Measurements from ENCODE around the gene ACAD10. TPM values are rescaled to one million over a fixed set of nuclear protein-coding genes. Genes with fewer than 3 reads are reported as not detected.
A peak's percentile ranks its signal among the peaks of the same experiment; 100 is the strongest.

ACAD10 gene
- polyA plus RNA-seq, 4 donors = 31.1 to 53.8 (median 42.5) TPM

DNA sequence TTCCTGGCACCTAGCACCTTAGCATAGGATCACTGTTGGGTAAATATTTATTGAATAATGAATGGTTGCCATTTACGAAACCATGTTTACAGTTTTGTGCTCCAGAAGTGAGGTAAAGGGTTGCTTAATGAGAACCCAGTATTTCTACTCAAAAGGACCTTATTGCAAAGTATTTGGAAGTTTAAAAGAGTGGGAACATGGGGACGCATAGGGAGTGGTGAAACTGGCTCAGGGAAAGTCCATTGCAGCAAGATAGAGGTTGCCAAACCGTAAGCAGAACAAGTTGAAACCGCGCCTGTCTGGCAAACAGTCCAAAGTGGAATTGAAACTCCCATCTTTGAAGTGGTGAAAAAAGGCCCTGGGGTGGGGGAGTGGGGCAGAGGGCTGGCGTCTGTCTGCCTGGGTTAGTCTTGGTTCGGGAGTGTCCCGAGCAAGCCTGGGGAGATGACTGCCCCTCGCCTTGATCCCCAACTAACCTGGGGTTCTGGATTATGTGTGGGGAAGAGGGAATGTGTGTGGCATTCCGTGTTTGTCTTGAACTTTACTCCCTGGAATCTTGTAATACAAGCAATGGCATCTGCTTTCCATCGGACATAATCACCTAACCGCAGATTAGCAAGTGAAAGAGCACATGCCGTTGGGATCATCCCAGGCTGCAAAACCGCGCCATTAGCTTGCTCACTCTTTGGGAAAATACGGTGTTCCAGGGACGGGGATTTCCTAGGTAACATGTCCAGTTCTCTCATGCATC lies 88.1 kb downstream of the ACAD10 start:
- no peak for DNase-seq (ENCODE audit: low read depth in 4 of 4, low spot score in 2 of 4)

DNA sequence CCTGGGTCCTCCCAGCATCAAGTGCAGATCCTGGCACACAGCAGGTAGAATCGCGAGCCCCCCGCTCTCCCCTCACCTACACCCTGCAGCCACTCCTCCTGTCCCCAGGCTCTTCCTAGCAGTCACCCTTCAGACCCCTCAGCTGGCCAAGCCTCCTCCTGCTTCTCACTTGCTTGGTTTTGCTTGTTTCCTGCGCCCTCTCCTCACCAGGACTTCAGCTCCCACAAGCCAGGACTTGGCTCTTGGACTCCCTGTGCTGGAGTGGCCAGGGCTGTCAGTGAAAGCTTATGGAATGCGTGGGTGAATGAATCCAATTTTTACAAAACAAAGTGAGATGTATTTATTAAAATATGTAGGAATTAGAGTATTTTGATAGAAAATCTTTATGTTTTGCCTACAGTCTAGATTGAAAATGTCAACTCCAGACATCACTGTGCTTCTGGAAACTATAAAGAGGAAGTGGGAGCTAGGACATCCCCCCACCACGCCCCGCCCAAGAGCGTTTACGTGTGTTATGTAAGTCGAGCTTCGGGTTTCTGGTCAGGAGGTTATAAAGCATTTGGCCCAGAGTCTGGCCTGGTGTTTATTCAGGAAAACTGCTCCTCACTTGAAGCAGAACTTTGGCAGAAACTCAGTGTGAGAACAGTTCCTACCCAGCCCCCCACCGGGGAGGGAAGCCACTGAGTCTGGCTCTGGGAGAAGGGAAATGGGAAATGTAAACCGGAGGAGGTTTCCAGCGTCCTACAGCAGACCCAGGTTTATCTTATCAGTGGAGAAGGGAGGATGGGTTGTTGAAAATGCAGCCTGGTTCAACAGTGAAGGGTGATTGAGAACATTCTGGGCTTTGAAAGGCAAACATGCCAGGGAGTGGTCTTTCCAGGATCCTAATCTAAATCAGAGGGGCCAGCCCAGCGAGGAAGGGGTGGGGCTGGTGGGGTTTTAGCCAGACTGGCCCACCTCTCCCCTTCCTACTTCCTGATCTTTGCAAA lies 89.6 kb downstream of the ACAD10 start:
- peak in 3 of 4 donors; percentile 79 to 86 (median 79) for DNase-seq (ENCODE audit: low read depth in 4 of 4, low spot score in 2 of 4)

DNA sequence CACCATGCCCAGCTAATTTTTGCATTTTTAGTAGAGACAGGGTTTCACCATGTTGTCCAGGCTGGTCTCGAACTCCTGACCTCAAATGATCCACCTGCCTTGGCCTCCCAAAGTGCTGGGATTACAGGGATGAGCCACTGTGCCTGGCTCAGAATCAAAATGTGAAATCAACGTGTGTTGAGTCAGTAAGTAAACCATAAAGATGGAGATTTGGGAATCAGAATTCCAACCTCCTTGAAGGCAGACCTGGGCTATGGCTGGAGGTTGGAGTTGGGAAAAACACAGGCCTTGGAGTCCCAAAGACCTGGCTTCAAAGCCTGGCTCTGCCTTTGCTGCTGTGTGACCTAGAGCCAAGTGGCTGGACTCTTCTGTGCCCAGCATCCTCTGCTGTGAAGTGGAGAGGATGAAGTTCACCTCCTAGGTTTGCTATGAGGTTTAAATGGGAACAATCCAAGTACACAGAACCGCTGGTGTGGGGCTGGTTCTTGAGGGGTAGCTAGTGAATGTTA lies 91.0 kb downstream of the ACAD10 start:
- no peak for DNase-seq (ENCODE audit: low read depth in 4 of 4, low spot score in 2 of 4)

DNA sequence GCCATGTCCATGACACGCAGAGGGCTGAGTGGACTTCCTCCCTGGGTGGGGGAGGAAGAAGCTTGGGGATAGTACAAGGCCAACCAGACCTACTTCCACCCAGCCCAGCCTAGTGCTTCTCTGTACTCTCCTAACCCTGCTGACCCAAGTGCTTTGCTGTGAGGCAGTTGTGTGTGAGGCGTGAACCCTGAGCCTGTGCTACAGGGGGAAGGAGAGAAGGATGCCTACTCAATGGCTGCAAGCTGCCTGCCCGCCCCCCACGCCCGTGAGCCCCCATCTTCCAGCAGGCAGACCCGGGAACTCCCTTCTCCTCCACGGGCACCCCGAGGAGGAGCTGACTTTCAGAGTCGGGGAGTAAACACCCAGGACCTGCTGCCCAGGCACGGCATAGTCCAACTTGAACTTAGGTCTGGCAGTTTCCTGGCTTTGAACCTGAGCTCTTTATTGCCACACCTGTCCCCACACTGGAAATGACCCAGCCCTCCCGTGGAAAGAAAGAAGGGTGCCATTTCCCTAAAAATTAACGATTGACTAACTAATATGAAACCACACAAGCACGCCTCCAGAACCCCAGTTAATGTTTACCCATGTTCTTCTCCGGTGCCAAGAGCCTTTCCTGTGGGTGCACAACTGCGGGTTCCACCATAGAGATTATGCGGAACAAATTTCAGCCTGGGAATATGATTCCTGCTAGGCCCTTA lies 91.6 kb downstream of the ACAD10 start:
- no peak for DNase-seq (ENCODE audit: low read depth in 4 of 4, low spot score in 2 of 4)

DNA sequence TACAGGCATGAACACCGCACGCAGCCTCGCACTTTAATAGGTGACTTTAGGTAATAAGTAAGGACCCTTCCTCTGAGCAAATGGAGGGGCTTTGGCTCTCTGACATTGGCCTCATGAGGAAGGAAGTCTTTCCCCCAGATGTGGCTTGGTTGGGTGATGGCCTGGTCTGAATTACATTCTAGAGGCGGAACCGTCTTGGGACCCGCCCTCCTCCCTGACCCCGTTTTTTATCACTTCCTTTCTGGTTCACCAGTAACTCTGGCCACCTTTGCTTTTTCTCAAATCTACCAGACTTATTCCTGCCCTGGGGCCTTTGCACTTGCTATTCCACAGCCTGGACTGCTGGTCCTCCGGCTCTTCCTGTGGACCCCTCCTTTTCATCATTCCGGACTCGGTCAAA lies 94.3 kb downstream of the ACAD10 start:
- no peak for DNase-seq (ENCODE audit: low read depth in 4 of 4, low spot score in 2 of 4)

DNA sequence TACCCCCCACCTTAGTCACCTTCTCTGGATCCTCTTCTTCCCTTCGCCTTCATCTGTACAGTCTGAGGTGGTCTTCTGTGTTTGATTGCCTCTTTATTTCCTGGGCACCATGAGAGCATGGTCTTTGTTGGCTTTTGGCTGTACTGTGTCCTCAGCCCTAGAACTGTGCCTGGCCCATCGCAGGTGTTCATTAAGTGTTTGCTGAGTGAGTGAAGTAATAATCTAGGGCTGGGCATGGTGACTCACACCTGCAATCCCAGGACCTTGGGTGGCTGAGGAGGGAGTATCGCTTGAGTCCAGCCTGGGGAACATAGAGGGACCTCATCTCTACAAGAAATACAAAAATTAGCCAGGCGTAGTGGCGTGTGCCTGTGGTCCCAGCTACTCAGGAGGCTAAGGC lies 94.8 kb downstream of the ACAD10 start:
- DNase-seq (ENCODE audit: low read depth in 4 of 4, low spot score in 2 of 4) = no peak

DNA sequence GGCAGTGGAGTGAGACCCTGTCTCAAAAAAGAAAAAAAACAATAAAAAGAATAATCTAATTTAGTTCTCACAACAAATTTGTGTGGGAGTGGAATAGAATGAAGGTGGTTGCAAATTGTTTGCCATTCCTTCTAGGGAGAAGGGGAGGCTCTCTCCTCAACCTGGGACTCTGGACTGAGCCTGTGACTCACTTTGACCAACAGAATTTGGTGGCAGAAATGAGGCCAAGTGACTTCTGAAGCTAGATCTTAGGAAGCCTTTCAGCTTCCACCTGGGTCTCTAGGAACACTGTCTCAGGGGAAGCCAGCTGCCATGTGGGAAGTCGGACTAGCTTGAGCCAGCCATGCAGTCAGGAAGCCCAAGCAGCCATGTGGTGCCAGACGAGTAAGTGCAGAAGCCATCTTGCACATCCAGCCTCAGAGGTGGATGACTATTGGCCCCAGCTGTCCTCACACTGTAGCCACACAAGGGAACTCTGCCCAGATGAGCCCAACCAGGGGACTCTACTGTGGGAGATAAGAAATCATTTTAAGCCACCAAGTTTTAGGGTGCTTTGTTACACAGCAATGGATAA lies 95.3 kb downstream of the ACAD10 start:
- no peak for DNase-seq (ENCODE audit: low read depth in 4 of 4, low spot score in 2 of 4)

DNA sequence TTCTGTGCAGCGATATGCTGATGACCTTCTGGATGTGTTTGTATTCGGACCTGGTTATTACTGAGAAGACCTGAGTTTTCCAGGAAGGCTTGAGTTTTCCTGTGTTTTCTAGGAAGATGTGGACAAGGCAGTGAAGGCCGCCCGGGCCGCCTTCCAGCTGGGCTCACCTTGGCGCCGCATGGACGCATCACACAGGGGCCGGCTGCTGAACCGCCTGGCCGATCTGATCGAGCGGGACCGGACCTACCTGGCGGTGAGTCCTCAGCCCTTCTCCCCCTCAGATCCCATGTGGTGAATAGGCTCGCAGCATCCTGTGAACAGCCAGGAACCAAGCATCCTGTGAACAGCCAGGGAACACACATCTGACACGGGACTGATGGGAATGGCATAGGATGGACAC lies 97.2 kb downstream of the ACAD10 start:
- DNase-seq (ENCODE audit: low read depth in 4 of 4, low spot score in 2 of 4) = no peak

DNA sequence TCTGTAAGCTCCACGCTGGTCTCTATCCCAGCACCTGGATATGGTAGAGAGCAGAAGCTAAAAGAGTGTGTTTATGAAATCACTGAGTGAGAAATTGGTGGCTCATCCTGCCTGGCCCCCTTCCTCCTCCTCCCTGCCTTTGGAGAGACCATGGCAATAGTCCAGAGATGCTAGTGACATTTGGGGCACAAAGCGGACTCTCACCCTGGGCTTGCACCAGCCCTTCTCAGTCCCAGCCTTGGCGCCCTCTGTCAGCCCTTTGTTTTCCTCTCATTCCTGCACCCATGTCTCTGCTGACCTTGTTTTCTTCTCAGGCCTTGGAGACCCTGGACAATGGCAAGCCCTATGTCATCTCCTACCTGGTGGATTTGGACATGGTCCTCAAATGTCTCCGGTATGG lies 99.1 kb downstream of the ACAD10 start:
- no peak for DNase-seq (ENCODE audit: low read depth in 4 of 4, low spot score in 2 of 4)

DNA sequence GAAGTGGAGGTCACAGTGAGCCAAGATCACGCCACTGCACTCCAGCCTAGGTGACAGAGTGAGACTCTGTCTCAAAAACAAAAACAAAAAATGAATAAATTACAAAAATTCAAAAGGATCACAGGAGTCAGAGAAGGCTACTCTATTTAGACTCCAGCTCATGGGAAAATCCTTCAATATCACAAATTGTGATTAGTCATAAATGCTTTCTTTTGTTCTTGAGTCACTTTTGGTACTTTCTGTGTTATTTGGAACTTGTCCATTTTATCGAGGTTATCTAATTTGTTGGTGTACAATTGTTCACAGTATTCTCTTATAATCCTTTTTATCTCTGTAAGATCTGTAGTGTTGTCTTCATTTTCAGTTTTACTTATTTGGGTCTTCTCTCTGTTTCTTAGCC lies 99.8 kb downstream of the ACAD10 start:
- no peak for DNase-seq (ENCODE audit: low read depth in 4 of 4, low spot score in 2 of 4)

DNA sequence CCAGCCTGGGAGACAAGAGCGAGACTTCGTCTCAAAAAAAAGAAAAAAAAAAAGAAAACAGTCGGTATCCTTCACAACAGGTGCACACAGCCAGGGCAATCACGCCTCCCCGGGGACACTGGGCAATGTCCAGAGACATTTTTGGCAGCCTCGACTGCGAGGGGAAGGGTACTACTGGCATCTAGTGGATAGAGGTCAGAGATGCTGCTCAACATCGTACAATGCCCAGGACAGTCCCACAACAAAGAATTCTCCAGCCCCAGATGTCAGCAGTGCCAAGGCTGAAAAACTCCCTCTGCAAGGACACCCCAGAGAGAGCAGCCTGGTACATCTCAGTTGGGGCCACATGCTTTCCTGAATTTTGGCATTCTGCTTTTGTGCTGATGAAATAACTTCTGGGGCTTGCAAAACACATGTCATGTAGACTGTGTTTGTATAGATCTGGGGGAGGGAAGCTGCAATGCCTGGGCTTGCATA lies 102.4 kb downstream of the ACAD10 start:
- DNase-seq (ENCODE audit: low read depth in 4 of 4, low spot score in 2 of 4) = no peak

DNA sequence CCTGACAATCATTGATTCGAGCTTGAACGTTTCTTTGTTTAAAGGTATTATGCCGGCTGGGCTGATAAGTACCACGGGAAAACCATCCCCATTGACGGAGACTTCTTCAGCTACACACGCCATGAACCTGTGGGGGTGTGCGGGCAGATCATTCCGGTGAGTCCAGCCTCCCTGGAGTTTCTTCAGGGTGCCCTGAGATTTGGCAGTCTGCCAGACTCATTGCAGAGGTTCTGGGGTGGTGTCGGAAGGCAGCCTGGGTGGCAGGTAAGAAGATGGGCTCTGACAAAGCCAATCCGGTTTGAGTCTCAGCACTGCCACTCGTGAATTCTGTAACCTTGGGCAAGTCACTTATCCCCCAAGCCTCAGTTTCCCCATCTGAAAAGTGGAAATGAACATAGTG lies 103.9 kb downstream of the ACAD10 start:
- DNase-seq (ENCODE audit: low read depth in 4 of 4, low spot score in 2 of 4) = no peak

DNA sequence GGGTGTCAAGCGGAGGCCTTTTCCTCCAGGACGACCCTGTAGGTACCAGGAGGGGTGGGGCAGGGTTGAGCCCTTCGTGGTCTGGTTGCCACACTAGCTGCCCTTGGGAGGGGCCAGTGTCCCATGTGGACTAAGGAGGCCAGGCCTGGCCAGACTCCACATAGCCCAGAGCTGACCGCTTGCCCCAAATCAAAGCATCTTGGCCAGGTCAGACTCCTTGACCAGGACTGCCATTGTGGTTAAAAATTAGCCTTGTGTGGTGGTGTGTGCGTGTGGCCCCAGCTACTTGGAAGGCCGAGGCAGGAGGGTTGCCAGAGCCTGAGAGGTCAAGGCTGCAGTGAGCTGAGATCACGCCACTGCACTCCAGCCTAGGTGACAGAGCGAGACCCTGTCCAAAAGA lies 105.7 kb downstream of the ACAD10 start:
- no peak for DNase-seq (ENCODE audit: low read depth in 4 of 4, low spot score in 2 of 4)

DNA sequence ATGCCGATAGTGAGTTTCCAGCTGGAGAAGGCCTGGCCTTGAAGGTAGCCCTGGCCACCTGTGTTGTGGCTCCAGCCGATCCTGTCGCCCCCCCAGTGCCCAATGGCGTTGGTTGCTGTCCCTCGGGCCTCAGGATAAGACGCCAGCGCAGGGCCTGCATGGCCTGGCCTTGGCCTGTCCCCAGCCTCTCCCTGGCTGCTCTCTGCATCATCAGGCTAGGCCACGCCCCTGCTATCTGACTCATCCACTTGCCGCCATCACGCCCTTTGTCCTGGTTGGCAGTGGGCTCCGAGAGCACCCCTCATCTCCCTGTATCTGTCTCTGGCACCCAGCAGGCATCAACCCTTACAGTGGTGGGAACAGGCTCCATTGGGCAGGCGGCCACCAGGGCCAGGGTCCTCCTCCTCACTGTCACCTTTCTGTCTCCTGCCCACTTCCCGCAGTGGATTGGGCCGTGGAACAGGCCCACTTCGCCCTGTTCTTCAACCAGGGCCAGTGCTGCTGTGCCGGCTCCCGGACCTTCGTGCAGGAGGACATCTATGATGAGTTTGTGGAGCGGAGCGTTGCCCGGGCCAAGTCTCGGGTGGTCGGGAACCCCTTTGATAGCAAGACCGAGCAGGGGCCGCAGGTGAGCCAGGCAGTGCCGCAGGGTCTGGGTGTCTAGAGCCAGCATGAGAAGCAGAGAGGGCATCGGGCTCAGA lies 106.5 kb downstream of the ACAD10 start:
- no peak for DNase-seq (ENCODE audit: low read depth in 4 of 4, low spot score in 2 of 4)

DNA sequence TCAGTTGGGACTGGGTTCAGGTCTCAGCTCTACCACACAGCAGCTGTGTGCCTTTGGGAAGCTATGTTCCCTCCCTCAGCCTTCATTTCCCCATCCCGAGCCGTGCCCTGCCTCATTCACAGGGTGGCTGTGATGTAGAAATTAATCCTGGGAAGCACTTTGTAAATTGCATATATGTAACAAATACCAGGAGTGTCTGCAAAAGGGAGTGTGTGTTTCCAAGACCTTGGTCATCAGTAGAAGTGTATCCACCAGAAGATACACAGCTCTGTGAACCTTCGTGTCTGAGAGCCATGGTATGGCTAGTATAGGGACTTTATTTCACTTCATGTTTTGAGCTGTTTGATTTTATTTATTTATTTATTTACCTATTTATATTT lies 107.0 kb downstream of the ACAD10 start:
- no peak for DNase-seq (ENCODE audit: low read depth in 4 of 4, low spot score in 2 of 4)

DNA sequence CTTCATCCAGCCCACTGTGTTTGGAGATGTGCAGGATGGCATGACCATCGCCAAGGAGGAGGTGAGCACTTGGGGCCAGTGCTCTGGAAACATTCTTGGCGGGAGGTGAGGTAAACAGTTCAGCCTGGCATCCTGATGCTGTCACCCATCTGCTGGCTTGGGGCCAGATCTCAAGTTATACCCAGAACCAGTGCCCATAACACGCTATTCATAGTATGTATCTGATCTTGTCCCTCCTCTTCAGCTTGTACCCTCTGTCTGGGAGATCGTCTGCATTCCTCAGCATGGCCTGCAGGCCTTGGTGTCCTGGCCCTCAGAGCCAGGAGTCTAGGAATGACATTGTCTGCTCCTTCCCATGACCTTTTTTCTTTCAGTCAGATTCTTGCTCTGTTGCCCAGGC lies 112.3 kb downstream of the ACAD10 start:
- no peak for DNase-seq (ENCODE audit: low read depth in 4 of 4, low spot score in 2 of 4)

DNA sequence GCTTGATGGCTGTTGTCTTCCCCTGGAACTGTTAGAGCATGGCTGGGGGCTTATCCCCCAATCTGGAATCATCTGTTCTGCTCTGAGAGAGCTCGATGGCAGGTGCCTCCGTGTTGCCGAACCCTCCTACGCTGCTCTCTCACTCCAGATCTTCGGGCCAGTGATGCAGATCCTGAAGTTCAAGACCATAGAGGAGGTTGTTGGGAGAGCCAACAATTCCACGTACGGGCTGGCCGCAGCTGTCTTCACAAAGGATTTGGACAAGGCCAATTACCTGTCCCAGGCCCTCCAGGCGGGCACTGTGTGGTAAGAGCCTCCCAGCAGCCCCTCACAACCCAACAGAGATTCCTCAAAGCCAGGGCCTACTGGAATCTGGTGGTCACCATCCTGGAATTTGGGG lies 113.9 kb downstream of the ACAD10 start:
- DNase-seq (ENCODE audit: low read depth in 4 of 4, low spot score in 2 of 4) = no peak

DNA sequence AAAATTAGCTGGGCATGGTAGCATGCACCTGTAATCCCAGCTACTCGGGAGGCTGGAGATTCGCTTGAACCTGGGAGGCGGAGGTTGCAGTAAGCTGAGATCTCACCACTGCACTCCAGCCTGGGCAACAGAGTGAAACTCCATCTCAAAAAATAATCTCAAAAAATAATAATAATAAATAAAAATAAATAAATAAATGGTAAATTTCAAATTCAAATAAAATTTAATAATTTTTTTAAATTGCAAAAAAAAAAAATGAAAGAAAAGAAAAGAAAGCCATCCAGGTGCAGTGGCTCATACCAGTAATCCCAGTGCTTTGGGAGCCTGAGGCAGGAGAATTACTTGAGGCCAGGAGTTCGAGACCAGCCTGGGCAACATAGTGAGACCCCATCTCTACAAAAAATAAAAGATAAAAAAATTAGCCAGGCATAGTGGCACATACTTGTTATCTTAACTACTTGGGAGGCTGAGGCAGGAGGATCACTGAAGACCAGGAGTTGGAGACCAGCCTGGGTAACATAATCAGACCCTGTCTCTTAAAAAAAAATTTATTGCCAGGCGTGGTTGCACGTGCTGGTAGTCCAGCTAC lies 117.3 kb downstream of the ACAD10 start:
- DNase-seq (ENCODE audit: low read depth in 4 of 4, low spot score in 2 of 4) = no peak

DNA sequence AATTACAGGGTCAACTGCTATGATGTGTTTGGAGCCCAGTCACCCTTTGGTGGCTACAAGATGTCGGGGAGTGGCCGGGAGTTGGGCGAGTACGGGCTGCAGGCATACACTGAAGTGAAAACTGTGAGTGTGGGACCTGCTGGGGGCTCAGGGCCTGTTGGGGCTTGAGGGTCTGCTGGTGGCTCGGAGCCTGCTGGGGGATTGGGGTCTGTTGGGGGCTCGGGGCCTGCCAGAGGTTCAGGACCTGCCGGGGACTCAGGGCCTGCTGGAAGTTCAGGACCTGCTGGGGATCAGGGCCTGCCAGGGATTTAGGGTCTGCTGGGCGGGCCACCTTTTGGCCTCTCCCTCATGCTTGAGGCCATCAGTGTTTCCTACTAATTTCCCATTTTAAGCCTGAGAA lies 118.0 kb downstream of the ACAD10 start:
- DNase-seq (ENCODE audit: low read depth in 4 of 4, low spot score in 2 of 4) = no peak

DNA sequence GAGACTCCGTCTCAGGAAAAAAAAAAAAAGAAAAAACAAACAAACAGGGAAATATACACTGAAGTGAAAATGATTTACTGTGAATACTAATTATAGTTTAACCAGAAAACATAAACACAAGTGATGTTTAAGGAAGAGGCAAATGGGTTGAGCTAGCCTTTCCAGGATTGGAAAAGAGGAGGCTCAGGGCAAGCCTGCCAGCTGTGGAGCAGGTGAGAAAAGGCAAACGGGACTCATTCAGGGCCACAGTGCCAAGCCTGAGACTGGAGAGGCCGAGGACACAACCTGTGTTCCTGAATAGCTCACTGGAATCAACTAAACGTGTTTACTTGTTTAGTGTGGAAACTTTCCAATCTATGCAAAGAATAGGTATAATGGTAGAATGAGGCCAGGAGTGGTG lies 120.5 kb downstream of the ACAD10 start:
- no peak for DNase-seq (ENCODE audit: low read depth in 4 of 4, low spot score in 2 of 4)
